DMS53 treated with DMSO at 0.1 percent for 48 hours (cell line): ENCODE results near the gene GSE1.

ENCODE experiments used
- DNase-seq: peaks from one replicate; lab custom pipeline; 2025; ENCODE audit not compliant: unreplicated experiment; lab: John Stamatoyannopoulos, UW

The GSE1 gene

GRCh38 chr16:85605051-85605911, 7.8 kb upstream of the GSE1 start:
- DNase-seq: no peak

DNA sequence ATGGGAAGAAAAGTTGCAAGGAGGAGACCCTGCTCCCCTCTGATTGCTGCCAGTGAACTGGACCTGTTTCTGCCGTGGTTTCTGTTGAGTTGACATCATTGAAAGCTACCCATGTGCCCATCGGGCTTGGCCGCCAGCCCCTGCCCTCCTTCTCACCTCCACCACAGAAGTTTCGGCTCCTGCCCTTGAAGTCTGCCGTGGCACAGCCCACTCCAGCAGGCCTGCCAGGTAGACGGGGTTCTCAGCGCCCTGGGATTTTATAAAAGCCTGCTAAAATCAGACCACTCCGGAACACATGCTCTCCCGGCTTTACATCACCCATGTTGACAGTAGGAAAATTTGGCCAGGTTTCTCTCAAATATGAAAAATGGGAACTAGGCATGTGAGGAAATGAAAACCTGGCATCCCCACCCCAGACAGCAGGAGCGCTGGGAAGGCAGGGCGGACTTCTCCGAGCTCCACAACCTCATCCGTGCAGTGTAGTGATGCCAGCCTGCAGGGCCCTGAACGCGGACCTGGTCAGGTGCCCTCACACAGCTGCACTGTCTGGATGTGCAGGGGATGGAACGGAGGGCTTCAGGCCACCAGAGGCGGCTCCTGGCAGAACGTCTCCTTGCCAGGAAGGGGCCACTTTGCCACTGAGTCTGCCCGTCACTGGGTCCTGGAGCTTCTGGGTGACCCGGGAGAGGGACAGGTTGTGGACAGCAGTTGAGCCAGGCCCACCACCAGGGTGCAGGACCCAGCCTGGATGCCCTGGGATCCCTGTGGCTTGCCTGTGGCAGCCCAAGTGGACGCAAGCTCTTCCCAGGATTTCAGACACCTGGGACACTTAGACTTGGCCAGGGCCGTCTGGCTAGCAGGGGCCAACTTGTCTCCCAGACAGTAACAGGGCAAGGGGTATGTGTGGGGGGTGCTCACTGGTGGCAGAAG, 6.9 kb upstream of the GSE1 start:
- no peak for DNase-seq

- no peak for DNase-seq
Measured at GRCh38 chr16:85606904-85607303, 6.2 kb upstream of the GSE1 start.

DNA sequence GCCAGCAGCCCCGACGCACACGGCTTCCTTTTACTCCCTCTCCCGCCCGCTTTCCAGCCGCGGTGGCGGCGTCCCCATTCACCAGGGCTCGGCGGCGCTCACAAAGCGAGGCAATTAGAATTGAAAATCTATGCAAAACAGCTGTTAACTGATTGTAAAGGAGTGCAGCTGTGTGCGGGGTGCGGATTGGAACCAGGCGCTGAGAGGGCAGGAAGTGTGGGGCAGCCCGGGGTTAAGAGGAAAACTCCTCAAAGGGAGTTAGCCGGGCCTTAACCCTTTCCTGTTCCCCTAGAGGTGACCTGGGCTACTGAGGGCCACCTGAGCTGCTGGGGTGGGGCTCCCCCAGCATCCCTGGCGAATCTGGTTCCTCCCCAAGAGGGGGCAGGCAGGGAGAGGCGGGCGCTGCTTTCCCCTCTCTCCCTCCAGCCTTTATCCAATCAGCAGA, 5.8 kb upstream of the GSE1 start:
- no peak for DNase-seq

DNA sequence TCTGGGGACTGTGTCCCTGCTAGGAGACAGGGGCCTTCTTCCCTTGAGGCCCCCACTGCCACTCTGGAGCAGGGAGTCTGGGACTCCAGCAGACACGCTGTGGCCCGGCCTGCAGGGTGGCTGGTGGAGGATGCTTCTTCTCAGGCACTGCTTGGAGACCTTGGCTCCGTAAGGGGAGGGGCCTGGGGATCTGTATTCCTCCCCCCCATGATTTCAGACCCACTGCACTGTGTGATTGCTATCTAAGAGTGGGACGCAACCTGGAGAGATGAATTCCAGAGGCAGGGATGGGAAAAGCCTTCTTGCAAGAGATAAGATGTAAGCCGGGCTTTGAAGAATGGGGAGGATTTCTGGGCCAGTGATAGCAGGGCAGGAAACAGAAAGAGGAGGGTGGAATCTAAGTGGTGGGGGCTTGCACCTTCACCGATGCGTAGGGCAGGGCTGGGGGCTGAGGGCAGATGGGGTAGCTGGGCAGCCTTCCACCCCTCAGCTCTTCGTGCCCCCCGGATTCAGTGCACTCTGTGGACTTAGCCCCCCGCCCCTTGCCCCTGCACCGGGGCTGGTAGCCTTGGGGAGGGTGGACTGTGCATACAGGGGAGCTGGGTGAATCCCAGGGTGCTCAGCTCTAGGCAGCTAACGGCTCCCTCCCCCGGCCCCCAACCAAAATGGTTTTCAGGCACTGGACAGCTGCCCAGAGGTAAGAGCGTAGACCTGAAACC, 5.2 kb upstream of the GSE1 start:
- DNase-seq: no peak

GRCh38 chr16:85608515-85608885, 4.6 kb upstream of the GSE1 start:
- peak; percentile 37 for DNase-seq

- DNase-seq: no peak
Measured at GRCh38 chr16:85608887-85609286, 4.2 kb upstream of the GSE1 start.

GRCh38 chr16:85609539-85609938, 3.6 kb upstream of the GSE1 start:
- no peak for DNase-seq

GRCh38 chr16:85610059-85610445, 3.1 kb upstream of the GSE1 start:
- peak; percentile 38 for DNase-seq

GRCh38 chr16:85610446-85611193, 2.5 kb upstream of the GSE1 start:
- peak; percentile 87 for DNase-seq

DNA sequence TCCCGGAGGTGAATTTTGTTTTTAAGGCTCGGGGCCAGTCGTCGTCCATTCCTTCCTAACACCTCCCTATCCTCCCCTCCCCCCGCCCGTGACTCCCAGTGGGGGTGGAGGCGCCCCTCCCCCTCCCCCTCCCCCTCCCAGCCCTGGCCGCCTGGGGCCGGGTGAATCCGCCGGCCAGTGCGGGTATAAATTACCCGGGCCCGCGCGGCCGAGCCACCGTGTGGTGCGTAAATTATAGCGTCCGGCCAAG, 2.0 kb upstream of the GSE1 start:
- no peak for DNase-seq

GRCh38 chr16:85611444-85612190, 1.5 kb upstream of the GSE1 start:
- peak; percentile 43 for DNase-seq

- peak; percentile 69 for DNase-seq
Measured at GRCh38 chr16:85612191-85612800, 826 bp upstream of the GSE1 start.

GRCh38 chr16:85613604-85614337, 649 bp downstream of the GSE1 start:
- no peak for DNase-seq

DNA sequence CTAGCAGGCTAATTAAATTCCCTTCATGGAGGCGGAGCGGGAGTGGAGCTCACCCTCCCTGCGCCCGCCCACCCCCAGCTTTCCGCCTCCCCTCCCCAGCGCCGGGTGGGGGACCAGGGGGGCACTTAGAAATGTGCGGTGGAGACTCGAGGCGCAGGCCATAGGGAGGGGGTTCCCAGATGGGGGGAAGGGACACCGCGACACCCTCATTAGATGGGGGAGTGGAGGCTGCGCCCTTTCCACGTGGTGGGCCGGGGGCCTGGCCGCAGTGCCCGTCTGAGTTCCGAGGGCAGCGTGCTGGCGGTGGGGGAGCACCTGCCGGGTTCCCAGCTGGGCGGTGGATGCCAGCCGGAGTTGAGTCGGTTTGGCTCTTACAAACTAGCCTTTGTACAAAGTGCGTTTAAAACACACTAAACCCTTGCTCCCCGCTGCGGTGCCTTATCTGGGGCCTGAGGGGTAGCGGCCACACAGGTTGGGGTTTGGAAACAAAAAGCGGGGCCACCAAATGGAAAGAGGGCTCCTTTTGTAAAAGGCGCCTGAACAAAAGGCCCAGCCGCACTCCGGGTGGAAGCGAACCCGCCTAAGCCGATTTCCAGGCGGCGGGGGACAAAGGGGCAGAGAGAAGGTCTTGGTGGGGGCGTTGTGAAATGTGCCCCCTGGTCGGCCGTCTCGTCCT, 1.4 kb downstream of the GSE1 start:
- DNase-seq: no peak

DNA sequence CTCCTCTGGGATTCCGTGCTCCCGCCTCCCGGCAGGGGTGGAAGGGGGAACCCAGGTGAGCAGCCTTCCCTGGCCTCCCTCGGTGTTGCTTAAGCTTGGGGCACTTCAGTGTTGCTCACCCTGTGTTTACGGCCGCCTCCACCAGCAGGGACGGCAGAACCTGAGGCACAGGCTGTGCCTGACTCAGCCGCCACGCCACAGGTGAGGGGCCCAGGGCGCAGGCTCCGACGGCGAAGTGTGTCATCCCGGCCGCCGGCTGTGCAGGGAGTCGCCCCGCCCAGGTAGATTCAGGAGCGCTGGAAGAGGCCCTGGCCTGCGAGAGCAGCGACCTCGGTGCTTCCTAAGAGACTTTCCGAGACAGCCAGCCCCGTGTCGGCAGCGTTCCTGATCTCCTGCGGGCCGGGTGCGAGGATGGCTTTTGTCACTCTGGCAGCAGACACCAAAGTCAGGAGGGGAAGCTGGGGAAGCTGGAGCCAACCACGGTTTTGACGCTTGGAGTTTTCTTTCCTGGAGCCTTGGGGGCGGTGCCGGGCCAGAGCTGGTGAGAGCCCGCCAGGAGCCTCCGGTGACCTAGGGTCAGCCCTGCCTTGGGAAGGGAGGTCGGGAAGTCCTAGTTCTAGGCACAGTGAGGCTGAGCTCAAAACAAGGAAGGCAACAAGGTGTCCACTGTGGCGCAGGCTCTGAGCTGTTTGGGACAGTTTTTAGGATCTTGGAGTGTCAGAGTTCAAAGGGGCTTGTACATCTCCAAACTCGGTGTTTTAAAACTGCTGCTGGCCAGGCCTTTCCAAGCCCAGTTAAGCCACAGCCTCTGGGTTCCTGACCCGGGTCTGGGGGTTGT, 2.1 kb downstream of the GSE1 start:
- DNase-seq: peak; percentile 63

- DNase-seq: no peak
Measured at GRCh38 chr16:85615852-85616606, 2.9 kb downstream of the GSE1 start.
